ENCODE measurements around the gene NPHP4. TPM values are rescaled to one million over a fixed set of nuclear protein-coding genes. Genes with fewer than 3 reads are reported as not detected.

The NPHP4 gene
- total RNA-seq, 1 experiment from 2014 or later, result 18.8 TPM

DNA sequence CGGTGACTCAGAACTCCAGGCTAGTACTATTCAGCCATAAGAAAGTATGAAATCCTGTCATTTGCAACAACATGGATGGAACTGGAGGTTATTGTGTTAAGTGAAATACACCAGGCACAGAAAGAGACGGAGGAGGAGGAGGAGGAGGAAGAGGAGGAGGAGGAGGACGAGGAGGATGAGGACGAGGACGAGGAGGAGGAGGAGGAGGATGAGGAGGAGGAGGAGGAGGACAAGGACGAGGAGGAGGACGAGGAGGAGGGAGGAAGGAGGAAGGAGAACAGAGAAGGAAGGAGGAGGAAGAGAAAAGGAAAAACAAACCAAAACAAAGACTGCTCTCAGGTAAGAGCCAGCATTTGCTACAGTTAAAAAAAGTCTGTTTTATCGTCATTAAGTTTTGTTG lies 178.7 kb downstream of the NPHP4 start:
- ATAC-seq (no peak), DNase-seq (no peak)
- TF ChIP-seq EZH2 (IDR thresholded peaks at IDR 0.05; ENCODE audit: low read length, unreplicated experiment) (no peak), EZH2phosphoT487 (IDR thresholded peaks at IDR 0.05; ENCODE audit: borderline replicate concordance, low read length) (no peak)
- TF ChIP-seq, protein P1, sequence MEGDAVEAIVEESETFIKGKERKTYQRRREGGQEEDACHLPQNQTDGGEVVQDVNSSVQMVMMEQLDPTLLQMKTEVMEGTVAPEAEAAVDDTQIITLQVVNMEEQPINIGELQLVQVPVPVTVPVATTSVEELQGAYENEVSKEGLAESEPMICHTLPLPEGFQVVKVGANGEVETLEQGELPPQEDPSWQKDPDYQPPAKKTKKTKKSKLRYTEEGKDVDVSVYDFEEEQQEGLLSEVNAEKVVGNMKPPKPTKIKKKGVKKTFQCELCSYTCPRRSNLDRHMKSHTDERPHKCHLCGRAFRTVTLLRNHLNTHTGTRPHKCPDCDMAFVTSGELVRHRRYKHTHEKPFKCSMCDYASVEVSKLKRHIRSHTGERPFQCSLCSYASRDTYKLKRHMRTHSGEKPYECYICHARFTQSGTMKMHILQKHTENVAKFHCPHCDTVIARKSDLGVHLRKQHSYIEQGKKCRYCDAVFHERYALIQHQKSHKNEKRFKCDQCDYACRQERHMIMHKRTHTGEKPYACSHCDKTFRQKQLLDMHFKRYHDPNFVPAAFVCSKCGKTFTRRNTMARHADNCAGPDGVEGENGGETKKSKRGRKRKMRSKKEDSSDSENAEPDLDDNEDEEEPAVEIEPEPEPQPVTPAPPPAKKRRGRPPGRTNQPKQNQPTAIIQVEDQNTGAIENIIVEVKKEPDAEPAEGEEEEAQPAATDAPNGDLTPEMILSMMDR (conservative IDR thresholded peaks at IDR 0.05; ENCODE audit: low read depth, low read length), result no peak
- Histone ChIP-seq H2AFZ (ENCODE audit: low read length) (no peak overlapping the region), H4K20me1 (ENCODE audit: low read length) (no peaks in the 10 kb centered on the region), H3K9me3 (ENCODE audit: low read length) (no peaks in the 10 kb centered on the region), H3K4me2 (ENCODE audit: low read length) (no peak overlapping the region), H3K4me1 (ENCODE audit: insufficient read depth, low read length) (no peaks in the 10 kb centered on the region), H3K4me3 (ENCODE audit: low read length) (no peak overlapping the region), H3K9me2 (replicated peaks; ENCODE audit: low read length) (no peaks in the 10 kb centered on the region), H3K27me3 (ENCODE audit: low read length) (peaks cover 88% of the 10 kb centered on the region), H3K79me2 (ENCODE audit: low read length) (no peaks in the 10 kb centered on the region), H3K27ac (ENCODE audit: low read length) (no peak overlapping the region), H3F3A (ENCODE audit: low read length, unreplicated experiment) (no peaks in the 10 kb centered on the region), H3K36me3 (ENCODE audit: low read depth, low read length) (no peaks in the 10 kb centered on the region), H3K9ac (ENCODE audit: low read length) (no peak overlapping the region)
- intact Hi-C loops (cut with micrococcal nuclease), result no loop called here
- ChIA-PET POLR2A (ENCODE audit: unreplicated experiment) (no interaction called here), CTCF (no interaction called here)
- no TSS peak for BruUV-seq (replicated peaks)

Small RNA genes within 50 kb of the gene (microRNA-seq; reads per million reads assigned to microRNA genes)
- not detected for gene MIR4689 (ENCODE audit: unreplicated experiment)

Other genes starting within 250 kb of the NPHP4 start
- 26.4 and 28.5 TPM in 2 replicates for gene KCNAB2, start 53.5 kb upstream of the NPHP4 start, total RNA-seq (2014; rRNA removed)
- gene CHD5, start 187.9 kb upstream of the NPHP4 start, total RNA-seq (2014; rRNA removed), result 0.55 and 2.8 TPM in 2 replicates
- gene RPL22, start 207.2 kb upstream of the NPHP4 start, total RNA-seq (2014; rRNA removed), result 283 and 297 TPM in 2 replicates
- 95.4 and 128 TPM in 2 replicates for gene RNF207, start 213.7 kb upstream of the NPHP4 start, total RNA-seq (2014; rRNA removed)
- 210 and 215 TPM in 2 replicates for gene ICMT, start 243.5 kb upstream of the NPHP4 start, total RNA-seq (2014; rRNA removed)